Mucosa of stomach (tissue), 1 donor: ENCODE measurements around the gene EPHB1.

Source experiments
- H3K27me3 ChIP-seq: one replicate; pipeline ENCODE4 v1.7.0; 2013; ENCODE audit warnings: mild to moderate bottlenecking, low read length; ENCODE audit not compliant: control insufficient read depth, insufficient read depth
- H3K36me3 ChIP-seq: one replicate; pipeline ENCODE4 v1.7.0; 2013; ENCODE audit warnings: low read length; ENCODE audit not compliant: control insufficient read depth, insufficient read depth
- H3K4me1 ChIP-seq: one replicate; pipeline ENCODE4 v1.7.0; 2013; ENCODE audit warnings: mild to moderate bottlenecking, low read length; ENCODE audit not compliant: control insufficient read depth, insufficient read depth
- H3K4me3 ChIP-seq: one replicate; pipeline ENCODE4 v1.7.0; 2013; ENCODE audit warnings: low read length
- H3K9ac ChIP-seq: one replicate; pipeline ENCODE4 v1.7.0; 2013; ENCODE audit warnings: mild to moderate bottlenecking, low read length, moderate library complexity
- H3K9me3 ChIP-seq: one replicate; pipeline ENCODE4 v1.7.0; 2013; ENCODE audit warnings: mild to moderate bottlenecking, low read length, moderate library complexity; ENCODE audit not compliant: control insufficient read depth
- donor health status: Pancreatic carcinoma.

Gene EPHB1

DNA sequence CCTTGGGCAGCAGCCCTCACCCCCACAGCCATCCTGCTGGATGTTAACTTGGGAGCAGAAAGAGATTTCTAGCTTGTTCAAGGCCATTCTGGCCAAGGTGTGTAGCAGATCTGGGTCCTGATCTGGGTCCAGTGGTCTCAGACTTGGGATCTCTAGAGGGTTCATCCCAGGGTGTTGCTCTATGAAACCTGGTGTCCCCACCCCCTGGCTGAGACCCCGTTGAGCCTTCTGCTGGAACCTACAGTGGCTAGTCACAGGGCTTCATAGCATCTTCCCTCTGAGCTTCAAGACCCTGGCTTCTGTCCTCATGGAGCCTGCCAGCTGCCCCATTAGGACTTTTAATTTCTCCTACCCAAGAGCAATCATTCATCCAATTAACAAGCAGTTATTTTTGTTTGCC is 64.3 kb downstream of the EPHB1 start:
- peaks cover 9% of the 10 kb centered on the region for H3K27me3 ChIP-seq
- no peaks in the 10 kb centered on the region for H3K9me3 ChIP-seq

DNA sequence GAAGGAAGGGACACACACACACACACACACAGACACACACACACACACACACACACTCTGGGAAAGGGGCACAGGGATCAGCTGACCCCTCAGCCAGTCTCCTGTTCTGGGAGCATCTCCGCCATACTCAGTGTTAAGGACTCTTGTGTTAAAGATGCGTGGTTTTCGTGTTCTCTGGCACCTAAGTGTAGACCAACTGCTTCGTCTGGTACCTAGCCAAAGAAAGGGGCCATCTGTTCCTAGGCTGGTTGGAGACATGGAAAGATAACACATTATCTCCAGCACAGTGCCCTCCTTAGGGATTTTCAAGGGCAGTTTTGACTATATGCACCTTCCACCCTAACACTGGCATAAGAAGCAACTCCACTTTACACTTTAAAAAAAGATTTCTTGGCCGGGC is 65.1 kb downstream of the EPHB1 start:
- Histone ChIP-seq H3K4me1 (no peaks in the 10 kb centered on the region), H3K4me3 (no peak overlapping the region), H3K36me3 (no peaks in the 10 kb centered on the region), H3K9me3 (no peaks in the 10 kb centered on the region), H3K27me3 (peaks cover 9% of the 10 kb centered on the region), H3K9ac (no peak overlapping the region)

More for the DNA sequence above, 64.3 kb downstream of the EPHB1 start:
- H3K36me3 ChIP-seq = no peaks in the 10 kb centered on the region
- H3K9ac ChIP-seq = no peak overlapping the region
- H3K4me1 ChIP-seq = no peaks in the 10 kb centered on the region
- no peak overlapping the region for H3K4me3 ChIP-seq

DNA sequence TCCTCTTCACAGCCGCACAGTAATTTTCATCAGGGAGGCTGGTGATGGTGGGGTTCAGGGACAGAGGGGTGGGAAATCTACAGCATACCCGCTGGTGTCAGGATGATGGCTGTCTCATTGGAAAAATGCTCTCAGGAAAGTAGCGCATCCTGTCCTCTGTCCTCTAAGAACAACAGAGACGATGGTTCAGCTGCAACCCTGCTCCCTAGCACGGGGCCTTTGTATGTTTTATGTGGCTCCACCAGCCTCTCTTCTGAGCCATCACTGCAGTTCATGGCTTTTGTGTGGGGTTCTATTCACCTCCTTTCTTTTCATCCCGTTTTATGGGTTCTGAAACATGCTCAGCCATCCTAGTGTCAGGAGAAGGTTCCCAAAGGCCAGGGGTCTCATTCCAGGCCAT is 68.9 kb downstream of the EPHB1 start:
- Histone ChIP-seq H3K4me3 (no peak overlapping the region), H3K9me3 (no peaks in the 10 kb centered on the region), H3K4me1 (peaks cover 2% of the 10 kb centered on the region), H3K9ac (no peak overlapping the region), H3K27me3 (peaks cover 5% of the 10 kb centered on the region), H3K36me3 (no peaks in the 10 kb centered on the region)

DNA sequence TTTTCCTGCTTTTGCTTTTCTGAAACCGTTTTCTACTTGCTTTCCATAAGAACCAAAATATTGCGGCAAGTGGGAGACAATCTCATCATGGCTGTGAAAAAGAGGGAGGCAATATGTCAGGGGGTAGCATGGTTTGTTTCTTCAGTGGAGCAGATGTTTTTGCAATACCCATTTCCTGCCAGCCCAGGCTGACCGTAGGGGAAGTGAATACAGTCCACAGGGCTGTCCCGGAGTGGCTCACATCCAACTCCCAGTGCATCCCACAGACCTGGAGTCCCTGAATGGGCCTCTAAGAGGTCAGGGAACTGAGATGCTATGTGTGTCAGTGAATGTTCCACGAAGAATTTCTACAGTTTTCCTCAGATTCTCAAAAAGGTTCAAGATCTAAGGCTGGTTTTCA is 69.6 kb downstream of the EPHB1 start:
- Histone ChIP-seq H3K9ac (no peak overlapping the region), H3K4me1 (peaks cover 7% of the 10 kb centered on the region), H3K27me3 (no peaks in the 10 kb centered on the region), H3K36me3 (no peaks in the 10 kb centered on the region), H3K9me3 (no peaks in the 10 kb centered on the region), H3K4me3 (no peak overlapping the region)

DNA sequence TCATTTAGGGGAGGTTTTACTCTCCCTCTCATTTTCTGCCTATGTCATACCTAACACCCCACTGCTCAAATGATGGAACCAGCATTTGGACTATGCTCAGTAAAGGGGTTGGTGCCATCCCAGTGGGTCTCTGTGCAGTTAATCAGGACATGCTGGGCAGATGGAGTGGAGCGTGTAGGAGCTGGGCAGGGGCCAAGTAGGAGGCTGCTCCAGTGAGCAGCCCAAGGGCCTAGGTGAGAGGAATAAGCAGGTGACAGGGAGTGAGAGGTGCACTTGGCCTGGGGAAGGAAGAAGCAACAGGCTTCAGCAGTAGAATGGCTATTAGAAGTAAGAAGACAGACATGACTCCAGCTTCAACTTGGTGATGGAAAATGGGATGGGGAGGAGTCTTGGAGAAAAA is 72.2 kb downstream of the EPHB1 start:
- Histone ChIP-seq H3K4me1 (peaks cover 7% of the 10 kb centered on the region), H3K4me3 (no peak overlapping the region), H3K9me3 (no peaks in the 10 kb centered on the region), H3K9ac (no peak overlapping the region), H3K27me3 (no peaks in the 10 kb centered on the region), H3K36me3 (no peaks in the 10 kb centered on the region)

DNA sequence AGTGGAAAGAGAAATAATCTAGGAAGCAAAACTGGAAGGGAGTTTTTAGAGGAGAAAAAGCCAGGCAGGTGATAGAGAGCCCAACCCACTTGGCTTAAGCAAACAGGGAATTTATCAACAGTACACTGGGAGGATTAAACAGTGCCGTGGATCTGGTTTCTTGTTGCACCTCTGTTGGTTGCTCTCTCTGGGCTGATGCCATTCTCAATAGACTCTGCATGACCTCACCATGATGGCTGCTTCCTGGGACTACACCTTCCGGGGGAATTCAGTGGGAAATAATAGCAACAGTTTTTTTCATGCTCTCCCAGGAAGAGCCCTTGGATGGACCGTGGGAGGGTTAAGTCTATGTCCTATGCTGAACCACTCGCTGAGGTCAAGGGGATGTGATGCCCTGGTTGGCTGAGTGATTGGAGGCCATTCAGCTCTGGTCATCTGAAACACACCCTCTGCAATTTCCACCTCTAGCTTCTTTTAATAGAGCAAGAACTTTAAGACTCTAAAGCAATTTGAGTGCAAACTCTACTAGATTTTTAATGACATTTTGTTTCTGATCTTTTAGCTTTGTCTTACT is 74.2 kb downstream of the EPHB1 start:
- Histone ChIP-seq H3K27me3 (no peaks in the 10 kb centered on the region), H3K36me3 (no peaks in the 10 kb centered on the region), H3K9me3 (no peaks in the 10 kb centered on the region), H3K4me3 (no peak overlapping the region), H3K9ac (no peak overlapping the region), H3K4me1 (peaks cover 7% of the 10 kb centered on the region)

DNA sequence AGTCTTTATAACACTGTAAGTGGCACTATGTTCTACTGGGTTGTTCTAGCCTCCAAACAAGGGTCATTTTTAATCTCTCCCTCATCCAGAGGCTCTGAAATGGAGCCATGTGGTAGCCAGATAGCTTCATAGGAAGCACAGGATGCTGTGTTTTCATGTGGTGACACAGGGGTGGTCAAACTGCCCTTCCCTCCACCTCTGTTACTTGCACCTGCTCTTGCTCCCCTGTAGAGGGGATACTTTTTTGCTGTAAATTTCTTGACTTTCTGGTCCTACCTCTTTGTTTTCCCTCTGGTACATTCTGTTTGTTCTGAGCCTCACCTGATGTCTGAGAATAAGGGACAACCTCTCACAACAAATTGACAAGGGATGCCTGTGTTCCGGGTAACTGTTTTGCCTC is 76.8 kb downstream of the EPHB1 start:
- Histone ChIP-seq H3K4me3 (no peak overlapping the region), H3K4me1 (peaks cover 7% of the 10 kb centered on the region), H3K27me3 (no peaks in the 10 kb centered on the region), H3K9me3 (no peaks in the 10 kb centered on the region), H3K36me3 (no peaks in the 10 kb centered on the region), H3K9ac (no peak overlapping the region)

DNA sequence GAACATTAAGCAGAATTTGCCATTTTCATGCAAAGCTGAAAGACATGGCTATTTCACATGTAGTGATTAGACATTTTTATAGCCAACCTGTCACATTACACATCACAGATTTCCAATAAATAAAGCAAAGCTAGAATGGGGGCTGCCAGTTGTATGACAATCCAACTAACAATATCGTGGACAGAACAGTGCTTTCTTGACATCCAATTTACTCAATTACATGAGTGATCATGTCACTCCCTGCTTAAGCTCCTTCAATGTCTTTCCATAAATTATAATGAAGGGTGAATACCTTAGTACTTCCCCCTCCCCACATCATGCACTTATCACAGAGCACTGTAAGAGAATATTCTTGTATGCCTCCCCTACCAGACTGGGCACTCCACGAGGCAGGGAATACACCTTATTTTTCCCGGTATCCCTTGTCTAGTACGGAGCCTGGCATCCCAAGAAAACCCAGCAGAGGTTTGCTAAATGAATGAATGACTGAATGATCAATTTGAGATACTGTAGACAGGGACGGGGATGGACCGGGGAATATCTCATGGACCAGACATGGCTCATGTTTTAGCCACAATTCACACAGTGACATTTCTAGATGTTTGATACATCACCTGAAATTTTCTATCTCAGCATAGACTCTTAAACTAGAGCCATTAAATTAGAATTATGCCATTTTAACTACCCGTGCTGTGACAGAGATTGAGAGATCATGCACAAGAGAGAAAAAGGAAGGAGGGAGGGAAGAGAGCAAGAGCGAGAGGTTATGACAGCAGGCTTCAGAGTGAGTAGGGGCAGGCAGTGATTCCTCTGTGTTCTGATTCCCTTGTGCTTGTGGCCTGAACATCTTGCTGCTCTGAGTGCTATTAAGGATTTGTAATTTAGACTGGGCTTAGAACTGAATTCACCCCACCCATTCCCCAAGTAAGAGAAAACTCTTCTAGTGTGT is 77.7 kb downstream of the EPHB1 start:
- Histone ChIP-seq H3K4me3 (no peak overlapping the region), H3K9me3 (no peaks in the 10 kb centered on the region), H3K4me1 (peaks cover 7% of the 10 kb centered on the region), H3K36me3 (no peaks in the 10 kb centered on the region), H3K9ac (no peak overlapping the region), H3K27me3 (no peaks in the 10 kb centered on the region)

DNA sequence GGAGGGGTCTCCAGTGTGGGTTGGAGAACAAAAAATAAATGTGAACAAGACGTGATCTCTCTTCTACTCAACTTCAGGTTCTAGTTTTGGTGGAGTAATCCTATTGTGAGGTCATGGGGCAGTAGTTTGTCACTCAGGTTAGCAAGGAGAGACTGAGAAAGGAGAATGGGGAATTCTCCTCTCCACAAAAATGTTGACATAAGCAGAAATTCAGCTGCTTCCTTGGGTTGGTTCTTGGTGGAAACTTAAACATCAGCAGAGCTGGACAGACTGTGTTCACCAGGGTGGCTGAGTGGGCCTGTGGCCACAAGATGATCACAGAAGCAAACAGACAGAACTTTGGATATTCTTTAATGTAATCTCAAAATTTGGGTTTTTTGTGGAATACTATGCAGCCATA is 78.7 kb downstream of the EPHB1 start:
- Histone ChIP-seq H3K36me3 (no peaks in the 10 kb centered on the region), H3K4me3 (no peak overlapping the region), H3K4me1 (peaks cover 7% of the 10 kb centered on the region), H3K9ac (no peak overlapping the region), H3K27me3 (no peaks in the 10 kb centered on the region), H3K9me3 (no peaks in the 10 kb centered on the region)

DNA sequence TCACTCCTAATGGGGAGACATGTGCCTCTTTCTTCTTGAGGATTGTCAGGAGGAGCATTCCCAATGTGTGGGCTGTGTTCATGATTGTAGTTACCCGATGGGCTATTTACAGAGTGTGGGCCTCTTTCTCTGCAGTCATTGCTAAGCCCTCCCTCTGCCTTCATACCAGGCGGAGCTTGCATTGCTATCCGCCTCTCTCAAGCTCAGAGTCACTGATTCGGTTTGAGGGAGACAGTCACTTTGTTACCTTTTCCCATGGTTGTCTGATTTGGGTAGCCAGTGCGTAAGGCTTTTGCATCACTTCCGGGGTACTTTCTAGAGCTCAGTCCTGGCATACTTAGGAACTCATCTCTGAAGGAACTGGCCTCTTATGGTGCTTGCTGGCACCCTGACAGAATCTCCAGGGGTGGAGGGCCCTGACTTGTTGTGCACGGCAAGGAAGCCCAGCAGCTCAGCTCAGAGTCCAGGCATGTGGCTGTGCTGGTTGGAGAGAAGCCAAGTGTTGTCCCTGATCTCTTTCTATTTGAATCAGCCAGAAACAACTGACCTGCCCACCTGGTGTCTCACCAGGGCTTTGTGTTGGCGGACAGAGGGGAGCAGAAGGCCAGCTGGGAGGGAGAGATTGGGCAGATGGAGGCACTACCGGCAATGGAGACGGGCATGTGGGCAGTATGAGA is 79.8 kb downstream of the EPHB1 start:
- Histone ChIP-seq H3K36me3 (no peaks in the 10 kb centered on the region), H3K27me3 (no peaks in the 10 kb centered on the region), H3K9ac (no peak overlapping the region), H3K9me3 (no peaks in the 10 kb centered on the region), H3K4me3 (no peak overlapping the region), H3K4me1 (no peaks in the 10 kb centered on the region)

DNA sequence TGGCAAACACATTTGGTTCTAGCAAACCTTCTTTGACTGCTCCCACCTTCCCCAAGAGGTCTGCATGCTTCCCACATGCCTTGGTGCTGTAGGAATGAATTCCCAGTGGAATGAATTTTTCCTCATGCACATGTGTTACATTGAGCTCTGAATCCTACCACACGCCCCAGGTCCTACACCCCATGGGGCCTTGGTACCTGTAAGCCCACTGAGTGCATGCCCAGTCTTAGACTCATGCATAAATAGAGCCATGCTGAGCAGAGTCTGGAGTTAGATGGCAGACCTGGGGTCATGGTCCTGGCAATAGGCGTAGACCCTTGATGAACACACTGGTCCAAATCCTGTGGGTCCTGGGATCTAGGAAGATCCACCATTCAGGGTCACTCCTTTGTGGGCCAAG is 81.8 kb downstream of the EPHB1 start:
- no peak overlapping the region for H3K4me3 ChIP-seq
- no peaks in the 10 kb centered on the region for H3K9me3 ChIP-seq
- no peaks in the 10 kb centered on the region for H3K27me3 ChIP-seq
- H3K36me3 ChIP-seq = no peaks in the 10 kb centered on the region
- H3K4me1 ChIP-seq = no peaks in the 10 kb centered on the region
- no peak overlapping the region for H3K9ac ChIP-seq

DNA sequence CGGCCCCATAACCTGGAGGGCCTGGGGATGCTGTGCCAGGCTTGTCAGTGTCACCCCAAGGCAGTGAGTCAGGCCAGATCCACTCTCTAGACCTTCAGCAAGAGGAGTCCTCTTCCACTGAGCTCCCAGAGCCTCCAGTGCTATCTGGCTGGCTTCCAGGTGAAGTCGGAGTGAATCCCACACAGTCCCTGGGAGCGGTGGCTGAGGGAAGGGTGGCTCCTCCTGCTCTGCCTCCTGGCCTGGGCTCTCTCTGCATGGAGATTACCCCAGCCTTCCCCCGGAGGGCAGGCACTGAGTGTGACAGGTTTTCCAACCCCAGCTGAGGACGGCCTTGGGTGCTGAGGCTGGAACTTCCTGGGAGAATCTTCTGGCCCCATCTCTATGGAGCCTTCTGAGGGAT is 82.7 kb downstream of the EPHB1 start:
- no peak overlapping the region for H3K9ac ChIP-seq
- H3K27me3 ChIP-seq = no peaks in the 10 kb centered on the region
- no peaks in the 10 kb centered on the region for H3K36me3 ChIP-seq
- H3K4me3 ChIP-seq = no peak overlapping the region
- no peaks in the 10 kb centered on the region for H3K4me1 ChIP-seq
- H3K9me3 ChIP-seq = no peaks in the 10 kb centered on the region
